K562 (cell line): Measurements from ENCODE around the gene PACSIN1. TPM values are rescaled to one million over a fixed set of nuclear protein-coding genes. Genes with fewer than 3 reads are reported as not detected.

ENCODE experiments used
- ATAC-seq: fragments of 200-7000 bp; cut with Tn5 transposase; 3 replicates; pipeline ENCODE4 v1.9.1; 2020; ENCODE audit warnings: moderate library complexity
- BruUV-seq: library from RNA; stranded (reverse); fragments of 400-500 nt; replicated peaks from 2 replicates; lab custom pipeline; 2021; lab: Mats Ljungman, UMichigan
- CTCF ChIA-PET: fragments of 300-600 bp; formaldehyde crosslinking; extraction: SDS; loops from one replicate; lab custom pipeline; 2021; ENCODE audit warnings: low intra/inter-chr PET ratio; lab: Yijun Ruan, JAX
- POLR2A ChIA-PET: fragments of 300-600, 350-650 bp; sonication (Branson Sonifier 250); formaldehyde crosslinking; extraction: SDS; loops from one replicate; lab custom pipeline; 2021; ENCODE audit warnings: antibody characterized with exemption, inconsistent platforms; lab: Yijun Ruan, JAX
- DNase-seq, 4 experiments: peaks; one replicate each; pipeline versions ENCODE4 v3.0.0 to v3.0.0-alpha.2; 2011 to 2018; ENCODE audit warnings: low spot score in 3 of 4, mixed read lengths in 3 of 4; ENCODE audit errors: extremely low read depth in 1 of 4
- FAIRE-seq: peaks from 2 replicates; lab custom pipeline; 2011; peaks lifted over from hg19 to GRCh38; lab: Jason Lieb, UNC
- H2AFZ ChIP-seq: 2 replicates; pipeline ENCODE4 v1.6.0; 2011; ENCODE audit warnings: low read depth, low read length, control low read depth, inconsistent platforms
- H3K27ac ChIP-seq: fragments of 200-600 bp; 3 replicates; pipeline ENCODE4 v1.8.0; 2011; ENCODE audit warnings: low read depth, mild to moderate bottlenecking, control low read depth, inconsistent platforms, low read length, moderate library complexity, mixed read lengths; ENCODE audit errors: extremely low read depth
- H3K27me3 ChIP-seq, 2 experiments: fragments of 300-600 bp in 1 of 2; 2 replicates in 1 of 2; 3 replicates in 1 of 2; pipeline versions ENCODE4 v1.6.0 to v1.8.0; 2011; ENCODE audit warnings: inconsistent platforms in 2 of 2, low read length in 2 of 2, mild to moderate bottlenecking in 1 of 2, mixed read lengths in 1 of 2, moderate library complexity in 1 of 2; ENCODE audit not compliant: control insufficient read depth in 2 of 2, insufficient read depth in 2 of 2
- H3K36me3 ChIP-seq: fragments of 300-600 bp; 3 replicates; pipeline ENCODE4 v1.8.0; 2011; ENCODE audit warnings: mild to moderate bottlenecking, low read length, inconsistent platforms; ENCODE audit not compliant: control insufficient read depth, insufficient read depth
- H3K4me1 ChIP-seq, 2 experiments: fragments of 200-600 bp in 1 of 2; replicated peaks in 1 of 2; 2 replicates in 1 of 2; 3 replicates in 1 of 2; pipeline versions ENCODE4 v1.5.1 to v1.8.0; 2011; ENCODE audit warnings: inconsistent platforms in 2 of 2, low read length in 2 of 2, mild to moderate bottlenecking in 1 of 2, mixed read lengths in 1 of 2, moderate library complexity in 1 of 2; ENCODE audit not compliant: control insufficient read depth in 2 of 2, insufficient read depth in 2 of 2
- H3K4me2 ChIP-seq: 2 replicates; pipeline ENCODE4 v1.6.1; 2011; ENCODE audit warnings: low read length, control low read depth, inconsistent platforms, mixed read lengths; ENCODE audit not compliant: insufficient read depth
- H3K4me3 ChIP-seq: fragments of 200-600 bp; sonication (generic), shearing (Covaris generic); 2 replicates; pipeline ENCODE4 v1.5.1; 2016; ENCODE audit warnings: control low read depth, inconsistent platforms
- H3K79me2 ChIP-seq: fragments of 200-600 bp; 3 replicates; pipeline ENCODE4 v1.8.0; 2011; ENCODE audit warnings: low read length, inconsistent platforms; ENCODE audit not compliant: control insufficient read depth, insufficient read depth
- H3K9ac ChIP-seq, 2 experiments: 2 replicates each; pipeline versions ENCODE4 v1.6.0 to v1.6.1; 2011; ENCODE audit warnings: low read depth in 2 of 2, low read length in 2 of 2, control low read depth in 1 of 2, inconsistent platforms in 1 of 2, mild to moderate bottlenecking in 1 of 2, mixed read lengths in 1 of 2; ENCODE audit not compliant: insufficient read depth in 1 of 2
- H3K9me1 ChIP-seq: one replicate; pipeline ENCODE4 v1.6.0; 2011; ENCODE audit warnings: inconsistent platforms, mild to moderate bottlenecking, low read length, moderate library complexity; ENCODE audit not compliant: control insufficient read depth, insufficient read depth
- H3K9me3 ChIP-seq: replicated peaks from 2 replicates; pipeline ENCODE4 v1.5.1; 2011; ENCODE audit warnings: low read depth, low read length, inconsistent platforms; ENCODE audit not compliant: control insufficient read depth, insufficient read depth
- H4K20me1 ChIP-seq: replicated peaks from 2 replicates; pipeline ENCODE4 v1.6.1; 2011; ENCODE audit warnings: low read length, inconsistent platforms, mixed read lengths; ENCODE audit not compliant: control insufficient read depth, insufficient read depth
- EGR1 ChIP-seq: fragments of 450-650 bp; conservative IDR thresholded peaks from 2 replicates; pipeline ENCODE4 v1.6.1; 2017; ENCODE audit warnings: mild to moderate bottlenecking
- KDM2B ChIP-seq: fragments of 250-450 bp; sonication (Bioruptor Pico); IDR thresholded peaks from 2 replicates; pipeline ENCODE4 v1.8.0; 2021; ENCODE audit warnings: mild to moderate bottlenecking, moderate library complexity
- NEUROD1 ChIP-seq: fragments of 150-350 bp; IDR thresholded peaks from 2 replicates; pipeline ENCODE4 v1.6.1; 2014; ENCODE audit warnings: borderline replicate concordance, low read length, low read depth; ENCODE audit not compliant: partially characterized antibody
- NR3C1 ChIP-seq: sonication (generic); formaldehyde crosslinking; IDR thresholded peaks from 2 replicates; pipeline ENCODE4 v1.8.1; 2022; ENCODE audit warnings: missing genetic modification reagents
- SETDB1 ChIP-seq: IDR thresholded peaks from one replicate; pipeline ENCODE4 v1.6.1; 2012; ENCODE audit warnings: low read length, control low read depth, inconsistent platforms
- STAT5B ChIP-seq: fragments of 250-450 bp; sonication (Bioruptor Pico); IDR thresholded peaks from 2 replicates; pipeline ENCODE4 v1.8.0; 2021; ENCODE audit warnings: mild to moderate bottlenecking, inconsistent platforms
- TARDBP ChIP-seq: fragments of 450-650 bp; IDR thresholded peaks from 2 replicates; pipeline ENCODE4 v1.6.1; 2016
- XRCC5 ChIP-seq: fragments of 200-400 bp; formaldehyde crosslinking; IDR thresholded peaks from 2 replicates; pipeline ENCODE4 v1.6.1; 2017; ENCODE audit warnings: low read depth, mild to moderate bottlenecking, low read length
- ZFP36 ChIP-seq: fragments of 150-350 bp; IDR thresholded peaks from 2 replicates; pipeline ENCODE4 v1.6.1; 2018; ENCODE audit warnings: low read length, low read depth; ENCODE audit not compliant: partially characterized antibody
- WGBS: fragments of 100-300 bp; shearing (Covaris generic); methylation state at CpG from one replicate; pipeline ENCODE4 v1.1.6; 2016; ENCODE audit warnings: low coverage, mixed read lengths; ENCODE audit not compliant: insufficient coverage; ENCODE audit errors: missing lambda C conversion rate; 5-methylcytosine and 5-hydroxymethylcytosine counted together
- in situ Hi-C: fragments of 300-500 bp; cut with MboI; formaldehyde crosslinking; loops from 4 replicates; pipeline ENCODE4 v1.15.0; 2018; ENCODE audit warnings: inconsistent platforms, mixed read lengths
- intact Hi-C: fragments of 100-400 bp; cut with micrococcal nuclease; formaldehyde crosslinking; loops from 2 replicates; pipeline ENCODE4 v1.14.2; 2022
- polyA plus RNA-seq, 8 experiments: library from polyadenylated mRNA; depleted of rRNA in 4 of 8; stranded (reverse) in 5 of 8; unstranded in 3 of 8; fragments of >200 nt; fragmentation: Nextera tagmentation in 2 of 8; fragmentation: Illumina TruSeq in 1 of 8; extraction: Ambion mirVana in 2 of 8; extraction: Trizol in 1 of 8; gene quantifications; 2 replicates each; pipeline versions ENCODE4 v1.2.1 to v1.2.3, GENCODE V29; 2011 to 2014; ENCODE audit warnings: inconsistent platforms in 1 of 8, missing spikeins in 1 of 8
- total RNA-seq, 7 experiments: library from RNA; depleted of rRNA in 6 of 7; stranded (reverse); fragments of >200 nt in 6 of 7; fragmentation: Illumina TruSeq in 2 of 7; extraction: Trizol in 2 of 7; gene quantifications; 2 replicates each; pipeline versions ENCODE4 v1.2.1 to v1.2.3, GENCODE V29; 2011 to 2021; ENCODE audit warnings: low replicate concordance in 1 of 7
- TF ChIP-seq, protein P1 (sequence below): fragments of 250-450 bp; sonication (Bioruptor Pico); IDR thresholded peaks from 2 replicates; pipeline ENCODE4 v1.9.0; 2021; ENCODE audit warnings: mild to moderate bottlenecking, inconsistent platforms
- TF ChIP-seq, protein P2 (sequence below), 2 experiments: fragments of 250-450 bp in 1 of 2; fragments of 450-650 bp in 1 of 2; sonication (Bioruptor Pico) in 1 of 2; IDR thresholded peaks; 2 replicates each; pipeline versions ENCODE4 v1.6.1 to v1.8.0; 2016 to 2021; ENCODE audit warnings: mild to moderate bottlenecking in 2 of 2, moderate library complexity in 2 of 2, missing compliant biosample characterization in 1 of 2, missing genetic modification characterization in 1 of 2
- TF ChIP-seq, protein P3 (sequence below): fragments of 200-800 bp; sonication (Bioruptor generic); IDR thresholded peaks from 2 replicates; pipeline ENCODE4 v1.6.1; 2017; ENCODE audit warnings: missing genetic modification characterization, missing compliant biosample characterization
- TF ChIP-seq, protein P4 (sequence below): fragments of 250-450 bp; sonication (Bioruptor Pico); IDR thresholded peaks from 2 replicates; pipeline ENCODE4 v1.5.0; 2020; ENCODE audit warnings: mild to moderate bottlenecking

Gene PACSIN1
- total and polyA plus RNA-seq, 9 of the 15 experiments (the other 6 are each of a cell fraction or from before 2014, with no cell fraction given), result 0.01 to 1.7 (median 0.45) TPM

DNA sequence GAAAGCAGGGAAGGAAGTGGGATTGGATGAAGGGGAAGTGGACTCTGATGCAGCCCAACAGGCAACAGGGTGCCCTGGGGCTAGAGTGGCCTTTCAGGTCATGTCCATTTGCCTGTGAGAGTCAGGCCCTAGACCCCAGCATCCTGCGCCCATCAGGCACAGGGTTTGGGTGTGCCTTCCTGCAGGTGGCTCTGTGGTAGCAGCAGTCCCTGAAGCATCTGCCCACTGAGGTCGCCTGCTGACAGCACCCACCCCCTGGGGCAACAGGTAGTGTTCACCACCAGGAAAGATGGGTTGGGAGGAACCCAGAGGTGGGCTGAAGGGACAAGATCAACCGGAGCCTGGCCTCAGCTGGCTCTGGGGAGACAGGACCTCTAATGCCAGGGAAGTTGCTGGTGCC is 3.6 kb downstream of the PACSIN1 start:
- TF ChIP-seq XRCC5 (no peak), NR3C1 (CRISPR knock-in tag) (no peak), NEUROD1 (no peak), EGR1 (no peak), TARDBP (no peak), SETDB1 (no peak), KDM2B (CRISPR knock-in tag) (no peak), ZFP36 (no peak), STAT5B (CRISPR knock-in tag) (no peak)
- TF ChIP-seq, protein P1, sequence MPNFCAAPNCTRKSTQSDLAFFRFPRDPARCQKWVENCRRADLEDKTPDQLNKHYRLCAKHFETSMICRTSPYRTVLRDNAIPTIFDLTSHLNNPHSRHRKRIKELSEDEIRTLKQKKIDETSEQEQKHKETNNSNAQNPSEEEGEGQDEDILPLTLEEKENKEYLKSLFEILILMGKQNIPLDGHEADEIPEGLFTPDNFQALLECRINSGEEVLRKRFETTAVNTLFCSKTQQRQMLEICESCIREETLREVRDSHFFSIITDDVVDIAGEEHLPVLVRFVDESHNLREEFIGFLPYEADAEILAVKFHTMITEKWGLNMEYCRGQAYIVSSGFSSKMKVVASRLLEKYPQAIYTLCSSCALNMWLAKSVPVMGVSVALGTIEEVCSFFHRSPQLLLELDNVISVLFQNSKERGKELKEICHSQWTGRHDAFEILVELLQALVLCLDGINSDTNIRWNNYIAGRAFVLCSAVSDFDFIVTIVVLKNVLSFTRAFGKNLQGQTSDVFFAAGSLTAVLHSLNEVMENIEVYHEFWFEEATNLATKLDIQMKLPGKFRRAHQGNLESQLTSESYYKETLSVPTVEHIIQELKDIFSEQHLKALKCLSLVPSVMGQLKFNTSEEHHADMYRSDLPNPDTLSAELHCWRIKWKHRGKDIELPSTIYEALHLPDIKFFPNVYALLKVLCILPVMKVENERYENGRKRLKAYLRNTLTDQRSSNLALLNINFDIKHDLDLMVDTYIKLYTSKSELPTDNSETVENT (CRISPR knock-in tag), result no peak
- TF ChIP-seq, protein P2, sequence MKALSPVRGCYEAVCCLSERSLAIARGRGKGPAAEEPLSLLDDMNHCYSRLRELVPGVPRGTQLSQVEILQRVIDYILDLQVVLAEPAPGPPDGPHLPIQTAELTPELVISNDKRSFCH (CRISPR knock-in tag; IDR thresholded peaks at IDR 0.05), result no peak
- TF ChIP-seq, protein P2 (tag; IDR thresholded peaks at IDR 0.05), result no peak
- TF ChIP-seq, protein P3, sequence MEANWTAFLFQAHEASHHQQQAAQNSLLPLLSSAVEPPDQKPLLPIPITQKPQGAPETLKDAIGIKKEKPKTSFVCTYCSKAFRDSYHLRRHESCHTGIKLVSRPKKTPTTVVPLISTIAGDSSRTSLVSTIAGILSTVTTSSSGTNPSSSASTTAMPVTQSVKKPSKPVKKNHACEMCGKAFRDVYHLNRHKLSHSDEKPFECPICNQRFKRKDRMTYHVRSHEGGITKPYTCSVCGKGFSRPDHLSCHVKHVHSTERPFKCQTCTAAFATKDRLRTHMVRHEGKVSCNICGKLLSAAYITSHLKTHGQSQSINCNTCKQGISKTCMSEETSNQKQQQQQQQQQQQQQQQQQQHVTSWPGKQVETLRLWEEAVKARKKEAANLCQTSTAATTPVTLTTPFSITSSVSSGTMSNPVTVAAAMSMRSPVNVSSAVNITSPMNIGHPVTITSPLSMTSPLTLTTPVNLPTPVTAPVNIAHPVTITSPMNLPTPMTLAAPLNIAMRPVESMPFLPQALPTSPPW (CRISPR knock-in tag), result no peak
- TF ChIP-seq, protein P4, sequence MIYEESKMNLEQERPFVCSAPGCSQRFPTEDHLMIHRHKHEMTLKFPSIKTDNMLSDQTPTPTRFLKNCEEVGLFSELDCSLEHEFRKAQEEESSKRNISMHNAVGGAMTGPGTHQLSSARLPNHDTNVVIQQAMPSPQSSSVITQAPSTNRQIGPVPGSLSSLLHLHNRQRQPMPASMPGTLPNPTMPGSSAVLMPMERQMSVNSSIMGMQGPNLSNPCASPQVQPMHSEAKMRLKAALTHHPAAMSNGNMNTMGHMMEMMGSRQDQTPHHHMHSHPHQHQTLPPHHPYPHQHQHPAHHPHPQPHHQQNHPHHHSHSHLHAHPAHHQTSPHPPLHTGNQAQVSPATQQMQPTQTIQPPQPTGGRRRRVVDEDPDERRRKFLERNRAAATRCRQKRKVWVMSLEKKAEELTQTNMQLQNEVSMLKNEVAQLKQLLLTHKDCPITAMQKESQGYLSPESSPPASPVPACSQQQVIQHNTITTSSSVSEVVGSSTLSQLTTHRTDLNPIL (CRISPR knock-in tag), result no peak
- no peaks in the 10 kb centered on the region for H3K9me3 ChIP-seq
- H4K20me1 ChIP-seq, result no peaks in the 10 kb centered on the region
- no peak for DNase-seq
- intact Hi-C loops, result no loop called here
- POLR2A ChIA-PET, result interaction anchor here (1.7 kb wide), 1 partner anchor 8 kb away, joined by 5 read pairs; no protein-coding TSS in a partner anchor
- no peak overlapping the region for H2AFZ ChIP-seq
- no peak for ATAC-seq
- H3K79me2 ChIP-seq, result no peaks in the 10 kb centered on the region
- no peaks in the 10 kb centered on the region for H3K36me3 ChIP-seq
- no peak for FAIRE-seq
- H3K4me1 ChIP-seq, result peaks cover 3 to 16% of the 10 kb centered on the region in 2 experiments
- 43% methylated on average over 3 of the region's 3 CpGs for WGBS
- H3K9ac ChIP-seq, result peak overlapping the region in 1 of 2 experiments; percentile 61; a peak in 2 of 4 replicates
- H3K27me3 ChIP-seq, result no peaks in the 10 kb centered on the region; a peak in 1 of 5 replicates
- H3K9me1 ChIP-seq, result no peaks in the 10 kb centered on the region
- no TSS peak for BruUV-seq
- H3K27ac ChIP-seq, result no peak overlapping the region
- no peak overlapping the region for H3K4me3 ChIP-seq
- in situ Hi-C loops, result loop anchor here (25.0 kb wide), 1 partner anchor 668 kb away; the partner anchor contains the start of gene TCP11
- H3K4me2 ChIP-seq, result no peak overlapping the region
- CTCF ChIA-PET, result no interaction called here
